AG04450 (cell line): ENCODE results near the gene PRRT1B. TPM values are rescaled to one million over a fixed set of nuclear protein-coding genes. Genes with fewer than 3 reads are reported as not detected.

Experiments used
- CTCF ChIA-PET: fragments of 300-600, 350-600 bp; formaldehyde crosslinking; extraction: SDS; loops from one replicate; lab custom pipeline; 2022; ENCODE audit warnings: antibody characterized with exemption, inconsistent platforms; lab: Charles Lee
- POLR2A ChIA-PET: fragments of 350-600 bp; formaldehyde crosslinking; extraction: SDS; loops from one replicate; lab custom pipeline; 2021; ENCODE audit warnings: antibody characterized with exemption, inconsistent platforms; lab: Yijun Ruan, JAX
- DNase-seq: peaks from one replicate; pipeline ENCODE4 v3.0.0-alpha.2; 2011; ENCODE audit warnings: low read depth, low spot score
- H3K27ac ChIP-seq: one replicate; pipeline ENCODE4 v1.5.1; 2012; ENCODE audit warnings: low read depth, low read length, control low read depth
- H3K27me3 ChIP-seq: one replicate; pipeline ENCODE4 v1.6.0; 2012; ENCODE audit warnings: low read length; ENCODE audit not compliant: control insufficient read depth, insufficient read depth
- H3K4me3 ChIP-seq: 2 replicates; pipeline ENCODE4 v1.5.1; 2011; ENCODE audit warnings: mild to moderate bottlenecking, low read depth, low read length, control low read depth
- H3K9me3 ChIP-seq: 2 replicates; pipeline ENCODE4 v1.5.1; 2012; ENCODE audit warnings: low read length; ENCODE audit not compliant: control insufficient read depth, insufficient read depth
- CTCF ChIP-seq: IDR thresholded peaks from 2 replicates; pipeline ENCODE4 v1.5.1; 2011; ENCODE audit warnings: low read depth, low read length, control low read depth, inconsistent platforms
- polyA plus RNA-seq: library from polyadenylated mRNA; depleted of rRNA; stranded (reverse); fragments of >200 nt; gene quantifications from 2 replicates; pipeline ENCODE4 v1.2.3, GENCODE V29; 2011

Gene PRRT1B
- polyA plus RNA-seq, 1 experiment: not detected

GRCh38 chr9:131590907-131591844 is 45.9 kb downstream of the PRRT1B start:
- TF ChIP-seq CTCF: peak; percentile 92
- DNase-seq: peak; percentile 59
- H3K4me3 ChIP-seq: no peak overlapping the region
- ChIA-PET CTCF (interaction anchor here (0.5 to 4.7 kb wide), 21 partner anchors 10 to 700 kb away, joined by 3 to 56 read pairs (median 4); partner anchors contain the start of gene RAPGEF1), POLR2A (interaction anchor here (1.0 to 1.2 kb wide), 2 partner anchors 17 to 88 kb away, joined by 3 to 6 read pairs; no protein-coding TSS in a partner anchor)
- no peaks in the 10 kb centered on the region for H3K27me3 ChIP-seq
- no peaks in the 10 kb centered on the region for H3K9me3 ChIP-seq
- H3K27ac ChIP-seq: no peak overlapping the region

- CTCF ChIA-PET: interaction anchor here (0.6 to 4.7 kb wide), 20 partner anchors 9 to 699 kb away, joined by 3 to 56 read pairs (median 4); partner anchors contain the start of gene RAPGEF1
- no peak overlapping the region for H3K27ac ChIP-seq
- POLR2A ChIA-PET: interaction anchor here (1.0 to 1.2 kb wide), 2 partner anchors 17 to 87 kb away, joined by 3 to 6 read pairs; no protein-coding TSS in a partner anchor
- no peak overlapping the region for H3K4me3 ChIP-seq
- H3K9me3 ChIP-seq: no peaks in the 10 kb centered on the region
- DNase-seq: no peak
- H3K27me3 ChIP-seq: no peaks in the 10 kb centered on the region
- TF ChIP-seq CTCF: no peak
These were observed 46.5 kb downstream of the PRRT1B start for GRCh38 chr9:131591845-131592208.

GRCh38 chr9:131593091-131593820 is 47.9 kb downstream of the PRRT1B start:
- Histone ChIP-seq H3K9me3 (no peaks in the 10 kb centered on the region), H3K27me3 (no peaks in the 10 kb centered on the region), H3K27ac (no peak overlapping the region), H3K4me3 (no peak overlapping the region)
- DNase-seq: no peak
- CTCF ChIA-PET: interaction anchor here (3.4 to 4.7 kb wide), 2 partner anchors 147 to 151 kb away, joined by 48 to 56 read pairs; partner anchors contain the start of gene RAPGEF1
- POLR2A ChIA-PET: interaction anchor here (0.6 kb wide), 1 partner anchor 85 kb away, joined by 3 read pairs; no protein-coding TSS in a partner anchor
- TF ChIP-seq CTCF: no peak

- no peak for DNase-seq
These were observed 48.8 kb downstream of the PRRT1B start for GRCh38 chr9:131593936-131594665.

More at GRCh38 chr9:131593936-131594665, 48.8 kb downstream of the PRRT1B start:
- ChIA-PET POLR2A (interaction anchor here (0.6 kb wide), 1 partner anchor 84 kb away, joined by 3 read pairs; no protein-coding TSS in a partner anchor), CTCF (interaction anchor here (4.7 kb wide), 1 partner anchor 146 kb away, joined by 56 read pairs; the partner anchor contains the start of gene RAPGEF1)
- Histone ChIP-seq H3K9me3 (no peaks in the 10 kb centered on the region), H3K4me3 (no peak overlapping the region), H3K27me3 (no peaks in the 10 kb centered on the region), H3K27ac (no peak overlapping the region)
- TF ChIP-seq CTCF: no peak
